Measurements from ENCODE around the gene TSPAN18.

DNA sequence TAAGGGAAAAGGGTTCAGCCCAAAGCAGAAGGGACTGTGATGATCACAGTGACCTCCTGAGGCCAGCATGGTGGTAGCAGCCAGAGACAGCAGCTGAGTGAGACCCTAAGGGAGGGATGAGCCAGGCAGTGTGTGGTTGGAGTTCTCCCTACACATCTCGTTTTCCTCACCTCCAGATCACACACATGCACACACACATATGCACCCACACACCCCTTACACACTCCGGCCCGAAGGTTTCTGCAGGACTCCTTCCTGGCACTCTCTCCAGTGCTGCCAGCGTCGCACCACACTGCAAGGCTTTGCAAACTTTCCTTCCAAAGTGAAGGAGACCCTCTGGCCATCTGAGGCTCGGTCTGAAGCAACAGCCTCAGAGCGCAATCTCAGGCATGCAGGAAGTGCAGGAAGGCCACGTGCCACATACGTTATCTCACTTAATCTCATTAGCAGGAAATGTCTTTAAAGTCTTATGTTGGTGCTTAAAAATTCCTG, 250.8 kb downstream of the TSPAN18 start:
- no peak for TF ChIP-seq POLR2A (IDR thresholded peaks at IDR 0.05)
- TF ChIP-seq, protein P1, sequence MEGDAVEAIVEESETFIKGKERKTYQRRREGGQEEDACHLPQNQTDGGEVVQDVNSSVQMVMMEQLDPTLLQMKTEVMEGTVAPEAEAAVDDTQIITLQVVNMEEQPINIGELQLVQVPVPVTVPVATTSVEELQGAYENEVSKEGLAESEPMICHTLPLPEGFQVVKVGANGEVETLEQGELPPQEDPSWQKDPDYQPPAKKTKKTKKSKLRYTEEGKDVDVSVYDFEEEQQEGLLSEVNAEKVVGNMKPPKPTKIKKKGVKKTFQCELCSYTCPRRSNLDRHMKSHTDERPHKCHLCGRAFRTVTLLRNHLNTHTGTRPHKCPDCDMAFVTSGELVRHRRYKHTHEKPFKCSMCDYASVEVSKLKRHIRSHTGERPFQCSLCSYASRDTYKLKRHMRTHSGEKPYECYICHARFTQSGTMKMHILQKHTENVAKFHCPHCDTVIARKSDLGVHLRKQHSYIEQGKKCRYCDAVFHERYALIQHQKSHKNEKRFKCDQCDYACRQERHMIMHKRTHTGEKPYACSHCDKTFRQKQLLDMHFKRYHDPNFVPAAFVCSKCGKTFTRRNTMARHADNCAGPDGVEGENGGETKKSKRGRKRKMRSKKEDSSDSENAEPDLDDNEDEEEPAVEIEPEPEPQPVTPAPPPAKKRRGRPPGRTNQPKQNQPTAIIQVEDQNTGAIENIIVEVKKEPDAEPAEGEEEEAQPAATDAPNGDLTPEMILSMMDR (IDR thresholded peaks at IDR 0.05): peak in 1 of 6 experiments; percentile 14

Measured in thyroid gland (tissue), 4 donors.